ENCODE measurements around the gene RTEL1. TPM values are rescaled to one million over a fixed set of nuclear protein-coding genes. Genes with fewer than 3 reads are reported as not detected.
A peak's percentile ranks its signal among the peaks of the same experiment; 100 is the strongest.

The RTEL1 gene
- total and polyA plus RNA-seq, 3 experiments from 2014 or later = 5.7 to 54.5 (median 52.3) TPM

DNA sequence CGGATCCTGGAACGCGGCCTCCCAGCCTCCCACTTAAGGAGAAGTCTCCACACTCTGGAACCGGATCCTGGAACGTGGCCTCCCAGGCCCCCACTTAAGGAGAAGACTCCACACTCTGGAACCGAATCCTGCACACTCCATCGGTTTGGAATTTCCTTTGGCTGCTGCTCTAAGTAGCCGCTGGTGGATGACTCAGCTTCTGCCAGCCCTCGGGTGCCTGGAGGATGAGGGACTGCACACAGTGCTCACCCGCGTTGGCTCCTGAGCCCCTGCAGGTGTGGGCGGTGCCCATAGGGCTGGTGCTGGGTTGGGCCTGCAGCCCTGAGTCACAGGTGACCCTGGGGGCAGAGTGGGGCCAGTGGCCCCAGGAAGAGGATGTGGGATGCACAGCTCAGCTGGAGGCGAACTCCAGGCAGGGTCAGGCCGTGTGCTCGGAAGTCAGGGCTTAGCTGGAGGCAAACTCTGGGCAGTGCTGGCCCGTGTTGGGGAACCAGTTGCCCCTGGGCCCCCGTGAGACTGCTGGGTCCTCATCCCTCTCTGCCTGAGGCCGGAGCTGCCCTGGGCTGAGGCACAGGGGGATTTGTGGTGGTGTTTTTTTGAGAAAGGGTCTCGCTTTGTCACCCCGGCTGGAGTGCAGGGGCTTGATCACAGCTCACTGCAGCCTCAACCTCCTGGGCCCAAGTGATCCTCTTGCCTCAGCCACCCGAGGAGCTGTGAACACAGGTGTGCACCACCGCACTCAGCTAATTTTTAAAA, 24.4 kb downstream of the RTEL1 start:
- Histone ChIP-seq H3K4me1 (ENCODE audit: insufficient read depth, low read length) (peaks cover 15% of the 10 kb centered on the region), H3K27me3 (ENCODE audit: insufficient read depth, low read length, poor library complexity, severe bottlenecking) (no peaks in the 10 kb centered on the region), H3K27ac (ENCODE audit: low read depth, low read length) (no peak overlapping the region), H3K36me3 (ENCODE audit: insufficient read depth, low read length) (no peaks in the 10 kb centered on the region), H3K9me3 (ENCODE audit: low read length) (no peaks in the 10 kb centered on the region), H3K4me3 (ENCODE audit: low read length) (no peak overlapping the region)
- no peaks in the 10 kb centered on the region for H3K9me3 Mint-ChIP-seq
- no peak for DNase-seq
- ChIA-PET CTCF (interaction anchor here (1.3 kb wide), 1 partner anchor 25 kb away, joined by 3 read pairs; the partner anchor contains the start of genes ARFRP1 and ZGPAT), POLR2A (interaction anchor here (0.7 to 1.0 kb wide), 2 partner anchors 17 to 186 kb away, joined by 3 read pairs; no protein-coding TSS in a partner anchor)
- H3K4me1 Mint-ChIP-seq = peaks cover 2 to 5% (median 4%) of the 10 kb centered on the region in 3 donors
- no peak overlapping the region for H3K27ac Mint-ChIP-seq
- H3K27me3 Mint-ChIP-seq = no peaks in the 10 kb centered on the region
- H3K36me3 Mint-ChIP-seq = peaks cover 0 to 3% (median 3%) of the 10 kb centered on the region in 3 donors
- no peak overlapping the region for H3K4me3 Mint-ChIP-seq

DNA sequence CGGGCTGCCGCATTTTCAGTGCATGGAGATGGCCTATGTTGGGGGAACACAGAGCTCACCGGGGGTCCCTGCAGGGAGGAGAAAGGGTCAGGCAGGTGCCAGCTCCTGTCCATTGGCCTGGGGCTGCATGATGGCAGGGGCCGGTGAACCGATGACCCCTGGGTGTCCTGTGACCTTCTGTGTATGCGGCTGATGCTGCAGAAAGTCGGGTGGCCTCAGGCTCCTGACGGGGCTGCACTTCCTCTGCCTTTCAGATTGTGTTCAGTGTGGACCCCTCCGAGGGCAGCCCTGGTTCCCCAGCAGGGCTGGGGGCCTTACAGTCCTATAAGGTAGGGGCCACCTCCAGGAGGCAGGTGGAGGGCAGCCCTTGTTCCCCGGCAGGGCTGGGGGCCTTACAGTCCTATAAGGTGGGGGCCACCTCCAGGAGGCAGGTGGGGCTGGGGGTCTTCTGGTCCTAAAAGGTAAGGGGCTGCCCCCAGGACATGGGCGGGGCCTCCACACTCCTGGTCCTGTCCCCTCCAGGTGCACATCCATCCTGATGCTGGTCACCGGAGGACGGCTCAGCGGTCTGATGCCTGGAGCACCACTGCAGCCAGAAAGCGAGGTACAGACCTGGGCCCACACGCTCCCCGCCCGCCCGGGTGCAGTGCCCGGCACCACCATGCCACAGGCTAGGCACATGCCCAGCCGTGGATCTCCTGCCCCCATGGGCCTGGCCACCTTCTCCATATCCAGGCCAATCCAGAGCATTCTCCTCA, 27.3 kb downstream of the RTEL1 start:
- Mint-ChIP-seq H3K4me3 (no peak overlapping the region), H3K36me3 (peaks cover 0 to 3% (median 0%) of the 10 kb centered on the region in 3 donors), H3K4me1 (peaks cover 2 to 5% (median 4%) of the 10 kb centered on the region in 3 donors), H3K27me3 (no peaks in the 10 kb centered on the region), H3K27ac (peak overlapping the region in 1 of 8 donors; percentile 41), H3K9me3 (no peaks in the 10 kb centered on the region)
- H3K36me3 ChIP-seq (ENCODE audit: insufficient read depth, low read length) = no peaks in the 10 kb centered on the region
- no peak overlapping the region for H3K27ac ChIP-seq (ENCODE audit: low read depth, low read length)
- no peak for DNase-seq
- ChIA-PET POLR2A (no interaction called here), CTCF (no interaction called here)
- H3K4me1 ChIP-seq (ENCODE audit: insufficient read depth, low read length) = peaks cover 16% of the 10 kb centered on the region
- no peak overlapping the region for H3K4me3 ChIP-seq (ENCODE audit: low read length)
- H3K27me3 ChIP-seq (ENCODE audit: insufficient read depth, low read length, poor library complexity, severe bottlenecking) = no peaks in the 10 kb centered on the region
- no peaks in the 10 kb centered on the region for H3K9me3 ChIP-seq (ENCODE audit: low read length)

DNA sequence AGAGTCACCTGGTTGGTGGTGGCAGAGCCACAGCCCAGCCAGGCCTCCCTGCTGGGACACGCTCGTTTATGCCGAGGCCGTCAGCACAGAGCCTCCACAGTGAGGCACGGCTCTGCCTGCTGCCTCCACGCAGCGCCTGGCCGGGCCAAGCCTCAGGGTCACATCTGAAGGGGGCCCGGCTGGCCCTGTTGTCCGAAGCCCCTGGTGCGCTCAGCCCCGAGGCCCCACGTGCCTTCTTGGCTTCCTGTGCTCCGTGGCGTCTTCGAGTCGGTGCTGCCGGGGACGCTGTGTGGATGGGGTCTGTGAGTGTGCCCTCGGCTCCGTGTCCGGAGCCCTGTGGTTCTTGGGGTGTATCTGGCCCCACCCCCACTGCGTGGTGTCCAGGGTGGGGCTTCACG, 28.0 kb downstream of the RTEL1 start:
- Histone ChIP-seq H3K4me3 (ENCODE audit: low read length) (no peak overlapping the region), H3K27me3 (ENCODE audit: insufficient read depth, low read length, poor library complexity, severe bottlenecking) (no peaks in the 10 kb centered on the region), H3K4me1 (ENCODE audit: insufficient read depth, low read length) (peaks cover 16% of the 10 kb centered on the region), H3K9me3 (ENCODE audit: low read length) (no peaks in the 10 kb centered on the region), H3K27ac (ENCODE audit: low read depth, low read length) (no peak overlapping the region), H3K36me3 (ENCODE audit: insufficient read depth, low read length) (no peaks in the 10 kb centered on the region)
- H3K27me3 Mint-ChIP-seq = no peaks in the 10 kb centered on the region
- H3K9me3 Mint-ChIP-seq = no peaks in the 10 kb centered on the region
- H3K27ac Mint-ChIP-seq = peak overlapping the region in 1 of 8 donors; percentile 41
- no peak for DNase-seq
- H3K36me3 Mint-ChIP-seq = peaks cover 0 to 3% (median 0%) of the 10 kb centered on the region in 3 donors
- ChIA-PET CTCF (no interaction called here), POLR2A (no interaction called here)
- peaks cover 2 to 5% (median 4%) of the 10 kb centered on the region in 3 donors for H3K4me1 Mint-ChIP-seq
- no peak overlapping the region for H3K4me3 Mint-ChIP-seq

DNA sequence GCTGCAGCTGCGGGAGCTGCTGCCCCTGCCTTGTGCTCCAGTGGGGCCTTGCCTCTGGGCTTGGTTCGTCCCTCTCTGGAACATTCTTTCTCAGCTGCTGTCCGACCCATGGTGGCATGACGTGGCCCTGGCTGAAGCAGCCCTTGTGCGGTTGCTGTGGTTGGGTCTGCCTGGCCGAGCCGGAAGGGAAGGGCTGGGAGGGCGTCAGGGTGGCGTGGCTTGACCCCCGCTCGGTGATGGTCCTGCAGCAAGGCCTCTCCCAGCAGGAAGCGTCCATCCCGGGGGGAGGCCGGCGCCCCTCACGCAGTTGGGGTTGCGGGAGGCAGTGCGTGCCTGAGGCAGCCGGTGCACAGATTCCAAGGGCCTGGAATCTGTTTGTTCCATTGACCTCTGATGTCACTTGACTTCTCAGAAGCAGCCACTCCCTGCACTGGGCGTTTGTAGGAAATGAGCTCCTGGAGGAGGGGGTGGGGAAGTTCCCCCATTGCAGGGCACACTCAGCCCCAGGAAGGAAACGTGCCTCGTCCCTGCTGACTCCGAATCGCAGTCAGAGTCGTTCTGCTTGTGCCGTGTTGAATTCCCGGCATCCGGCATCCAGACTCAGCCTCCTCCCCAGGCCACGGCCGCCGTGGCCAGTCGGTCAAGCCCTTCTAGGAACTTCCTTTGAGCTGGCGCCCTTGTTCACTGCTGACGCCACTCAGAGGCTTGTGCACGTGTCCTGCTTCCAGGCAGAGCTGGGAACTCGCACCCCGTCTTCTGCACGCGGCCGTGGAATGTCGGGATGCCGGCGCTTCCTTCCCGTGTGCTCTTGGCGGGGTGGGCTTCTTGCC, 28.6 kb downstream of the RTEL1 start:
- Mint-ChIP-seq H3K4me3 (peak overlapping the region in 1 of 7 donors; percentile 40), H3K4me1 (peaks cover 4 to 7% (median 5%) of the 10 kb centered on the region in 3 donors), H3K9me3 (no peaks in the 10 kb centered on the region), H3K27me3 (peaks cover 0 to 2% of the 10 kb centered on the region in 2 donors), H3K36me3 (peaks cover 0 to 3% (median 0%) of the 10 kb centered on the region in 3 donors), H3K27ac (no peak overlapping the region)
- Histone ChIP-seq H3K27ac (ENCODE audit: low read depth, low read length) (no peak overlapping the region), H3K4me1 (ENCODE audit: insufficient read depth, low read length) (peaks cover 16% of the 10 kb centered on the region), H3K4me3 (ENCODE audit: low read length) (no peak overlapping the region), H3K36me3 (ENCODE audit: insufficient read depth, low read length) (no peaks in the 10 kb centered on the region), H3K27me3 (ENCODE audit: insufficient read depth, low read length, poor library complexity, severe bottlenecking) (no peaks in the 10 kb centered on the region), H3K9me3 (ENCODE audit: low read length) (no peaks in the 10 kb centered on the region)
- POLR2A ChIA-PET = no interaction called here
- DNase-seq = no peak
- CTCF ChIA-PET = no interaction called here

DNA sequence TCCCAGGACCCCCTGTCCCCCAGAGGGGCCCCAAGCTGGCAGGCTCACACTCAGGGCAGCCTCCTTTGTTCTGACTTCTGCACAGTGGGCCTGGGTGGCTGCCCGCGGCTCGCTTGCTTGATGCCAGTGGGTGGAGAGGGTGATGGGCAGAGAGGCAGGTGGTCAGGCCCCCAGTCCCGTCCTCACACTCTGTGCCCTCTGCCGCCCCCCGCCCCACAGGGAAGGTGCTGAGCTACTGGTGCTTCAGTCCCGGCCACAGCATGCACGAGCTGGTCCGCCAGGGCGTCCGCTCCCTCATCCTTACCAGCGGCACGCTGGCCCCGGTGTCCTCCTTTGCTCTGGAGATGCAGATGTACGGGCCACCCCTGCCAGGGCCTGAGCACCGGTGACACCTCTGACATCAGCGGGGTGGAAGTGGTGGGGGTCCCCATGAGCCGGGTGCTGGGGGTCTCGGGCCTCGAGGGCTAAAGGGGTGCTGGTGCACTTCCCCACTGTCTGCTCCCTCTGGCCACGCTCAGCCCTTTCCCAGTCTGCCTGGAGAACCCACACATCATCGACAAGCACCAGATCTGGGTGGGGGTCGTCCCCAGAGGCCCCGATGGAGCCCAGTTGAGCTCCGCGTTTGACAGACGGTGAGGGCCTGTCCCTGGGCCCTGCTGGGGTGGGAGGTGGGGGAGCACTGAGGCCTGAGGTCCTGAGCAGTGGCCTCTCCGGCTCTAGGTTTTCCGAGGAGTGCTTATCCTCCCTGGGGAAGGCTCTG, 29.5 kb downstream of the RTEL1 start:
- Histone ChIP-seq H3K4me3 (ENCODE audit: low read length) (no peak overlapping the region), H3K27ac (ENCODE audit: low read depth, low read length) (no peak overlapping the region), H3K27me3 (ENCODE audit: insufficient read depth, low read length, poor library complexity, severe bottlenecking) (no peaks in the 10 kb centered on the region), H3K36me3 (ENCODE audit: insufficient read depth, low read length) (no peaks in the 10 kb centered on the region), H3K9me3 (ENCODE audit: low read length) (no peaks in the 10 kb centered on the region), H3K4me1 (ENCODE audit: insufficient read depth, low read length) (peaks cover 16% of the 10 kb centered on the region)
- DNase-seq = no peak
- Mint-ChIP-seq H3K4me3 (no peak overlapping the region), H3K9me3 (peaks cover 0 to 2% (median 0%) of the 10 kb centered on the region in 5 donors), H3K4me1 (peaks cover 4 to 7% (median 5%) of the 10 kb centered on the region in 3 donors), H3K27me3 (peaks cover 0 to 5% of the 10 kb centered on the region in 2 donors), H3K36me3 (peaks cover 0 to 3% (median 0%) of the 10 kb centered on the region in 3 donors), H3K27ac (no peak overlapping the region)
- CTCF ChIA-PET = interaction anchor here (0.8 kb wide), 1 partner anchor 29 kb away, joined by 4 read pairs; no protein-coding TSS in a partner anchor
- POLR2A ChIA-PET = no interaction called here

DNA sequence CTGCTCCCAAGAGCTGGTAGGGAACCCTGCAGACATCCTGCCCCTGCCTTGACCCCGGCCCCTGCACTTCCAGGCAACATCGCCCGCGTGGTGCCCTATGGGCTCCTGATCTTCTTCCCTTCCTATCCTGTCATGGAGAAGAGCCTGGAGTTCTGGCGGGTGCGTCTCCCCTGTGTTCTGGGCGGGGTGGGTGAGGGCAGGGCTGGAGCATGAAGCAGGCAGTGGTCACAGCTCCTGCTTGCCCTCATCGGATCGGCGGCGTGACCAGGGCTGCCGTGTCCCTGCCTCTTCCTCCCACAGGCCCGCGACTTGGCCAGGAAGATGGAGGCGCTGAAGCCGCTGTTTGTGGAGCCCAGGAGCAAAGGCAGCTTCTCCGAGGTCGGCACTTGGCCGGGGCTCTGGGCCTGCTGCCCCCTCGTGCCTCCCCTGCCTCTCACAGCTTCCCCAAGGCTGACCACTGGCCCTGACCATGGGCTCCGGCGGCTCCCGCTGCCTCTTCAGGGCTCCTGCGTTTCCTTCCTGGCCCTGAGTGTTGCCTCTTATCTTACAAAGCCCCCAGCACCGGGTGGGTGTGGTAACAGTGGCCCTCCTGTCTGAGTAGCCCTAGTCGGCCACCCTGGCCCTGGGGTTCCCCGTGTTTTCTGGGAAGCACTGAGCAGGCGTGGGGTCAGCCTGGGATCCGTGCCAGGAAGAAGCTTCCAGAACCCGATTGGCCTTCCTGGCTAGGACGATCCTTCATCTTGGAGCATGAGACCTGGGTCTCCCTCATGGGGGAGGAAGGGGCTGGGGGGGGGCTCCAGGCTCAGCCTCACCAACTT, 30.3 kb downstream of the RTEL1 start:
- Mint-ChIP-seq H3K27me3 (peaks cover 0 to 5% of the 10 kb centered on the region in 2 donors), H3K9me3 (peaks cover 0 to 2% (median 0%) of the 10 kb centered on the region in 5 donors), H3K4me1 (peaks cover 4 to 7% (median 5%) of the 10 kb centered on the region in 3 donors), H3K4me3 (peak overlapping the region in 1 of 7 donors; percentile 32), H3K27ac (no peak overlapping the region), H3K36me3 (peaks cover 0 to 3% (median 0%) of the 10 kb centered on the region in 3 donors)
- Histone ChIP-seq H3K27me3 (ENCODE audit: insufficient read depth, low read length, poor library complexity, severe bottlenecking) (no peaks in the 10 kb centered on the region), H3K27ac (ENCODE audit: low read depth, low read length) (no peak overlapping the region), H3K9me3 (ENCODE audit: low read length) (no peaks in the 10 kb centered on the region), H3K4me3 (ENCODE audit: low read length) (no peak overlapping the region), H3K36me3 (ENCODE audit: insufficient read depth, low read length) (no peaks in the 10 kb centered on the region), H3K4me1 (ENCODE audit: insufficient read depth, low read length) (peaks cover 16% of the 10 kb centered on the region)
- ChIA-PET CTCF (interaction anchor here (0.8 kb wide), 1 partner anchor 30 kb away, joined by 4 read pairs; no protein-coding TSS in a partner anchor), POLR2A (no interaction called here)
- no peak for DNase-seq

All from CD8-positive, alpha-beta memory T cell (primary cell).